Inflammatory macrophage treated with lipopolysaccharide for 1 hour (primary cell): ENCODE measurements around the gene CTNND2.
A peak's percentile ranks its signal among the peaks of the same experiment; 100 is the strongest.

Source experiments
- DNase-seq, 2 donors: peaks; one replicate each; pipeline ENCODE4 v3.0.0-alpha.2; 2020 to 2022

CTNND2 gene

DNA sequence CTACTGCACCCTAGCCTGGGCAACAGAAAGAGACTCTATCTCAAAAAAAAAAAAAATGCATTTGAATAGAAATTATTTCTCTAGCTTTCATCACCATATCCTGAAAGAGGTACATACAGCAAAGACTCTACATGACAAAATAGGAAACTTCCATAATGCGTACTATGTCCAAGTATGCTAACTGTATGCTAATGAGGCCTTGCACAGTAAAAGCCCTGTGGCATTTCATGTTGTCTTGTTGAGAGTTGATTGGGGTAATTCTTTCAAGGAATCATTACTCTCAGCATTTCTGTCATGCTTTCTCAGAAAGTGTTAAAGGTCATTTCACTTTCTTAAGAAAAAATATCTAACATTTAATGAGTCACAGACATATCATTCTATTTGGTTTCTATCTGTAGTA, 393.4 kb downstream of the CTNND2 start:
- no peak for DNase-seq

DNA sequence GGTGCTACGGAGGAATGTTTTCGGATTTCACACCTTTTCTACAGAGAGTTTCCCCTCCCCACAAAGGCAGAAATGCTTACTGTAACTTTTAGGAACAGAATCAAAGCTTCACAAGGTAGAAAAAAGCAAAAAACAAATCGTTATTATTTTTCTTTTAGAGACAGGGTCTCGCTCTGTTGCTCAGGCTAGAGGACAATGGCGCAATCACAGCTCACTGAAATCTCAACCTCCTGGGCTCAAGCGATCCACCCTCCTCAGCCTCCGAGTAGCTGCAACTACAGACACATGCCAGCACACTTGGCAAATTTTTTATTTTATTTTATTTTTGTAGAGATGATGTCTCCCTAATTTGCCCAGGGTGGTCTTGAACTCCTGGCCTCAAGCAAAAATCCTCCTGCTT, 394.5 kb downstream of the CTNND2 start:
- no peak for DNase-seq

DNA sequence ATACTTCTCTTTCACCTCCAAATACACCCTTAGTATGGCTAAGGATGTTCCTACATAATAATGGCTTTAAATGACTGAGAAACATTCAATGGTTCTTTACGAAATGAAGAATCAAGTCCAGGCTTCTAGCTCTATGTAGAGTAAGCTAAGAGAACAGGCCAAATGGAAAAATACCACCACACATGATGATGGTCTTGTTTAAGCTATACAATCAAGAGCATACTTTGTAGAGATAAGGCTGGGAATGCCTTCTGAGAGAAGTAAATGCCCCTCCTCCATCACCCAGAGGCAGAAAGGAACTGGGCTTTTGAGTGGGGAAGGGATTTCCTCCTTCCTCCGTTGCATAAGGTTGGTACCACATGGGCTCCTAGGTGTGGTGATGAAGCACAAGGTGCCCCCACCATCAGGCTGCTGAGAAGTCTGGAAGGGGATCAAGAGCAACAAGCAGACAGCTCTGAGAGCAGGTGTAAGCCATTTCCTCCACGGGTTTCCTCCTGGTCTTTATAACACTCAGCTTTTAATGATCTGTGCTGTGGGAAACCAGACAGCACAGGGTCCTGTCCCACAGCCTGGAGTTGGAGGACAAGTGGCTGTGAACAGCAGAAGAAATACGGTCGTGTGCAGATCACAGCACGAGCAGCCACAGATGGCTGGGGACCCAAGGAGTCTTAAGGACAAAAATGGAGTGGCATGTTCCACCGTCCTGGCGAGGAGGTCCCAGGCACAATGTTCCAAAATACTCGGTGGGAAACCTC, 396.9 kb downstream of the CTNND2 start:
- DNase-seq = no peak

DNA sequence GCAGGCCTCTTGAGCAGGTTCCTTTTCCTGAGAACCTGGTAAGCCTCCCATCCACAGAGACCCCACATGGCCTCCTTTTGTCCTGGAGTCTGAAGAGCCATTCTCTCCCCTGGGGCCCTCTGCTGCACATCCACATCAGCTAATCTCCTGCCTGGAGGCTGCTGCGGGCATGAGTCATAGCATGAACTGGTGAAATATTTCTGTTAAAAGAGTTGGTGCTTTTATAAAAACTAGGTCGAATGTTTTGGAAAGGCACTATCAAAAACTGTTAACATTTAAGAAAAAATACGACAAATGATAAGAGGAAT, 399.4 kb downstream of the CTNND2 start:
- no peak for DNase-seq

DNA sequence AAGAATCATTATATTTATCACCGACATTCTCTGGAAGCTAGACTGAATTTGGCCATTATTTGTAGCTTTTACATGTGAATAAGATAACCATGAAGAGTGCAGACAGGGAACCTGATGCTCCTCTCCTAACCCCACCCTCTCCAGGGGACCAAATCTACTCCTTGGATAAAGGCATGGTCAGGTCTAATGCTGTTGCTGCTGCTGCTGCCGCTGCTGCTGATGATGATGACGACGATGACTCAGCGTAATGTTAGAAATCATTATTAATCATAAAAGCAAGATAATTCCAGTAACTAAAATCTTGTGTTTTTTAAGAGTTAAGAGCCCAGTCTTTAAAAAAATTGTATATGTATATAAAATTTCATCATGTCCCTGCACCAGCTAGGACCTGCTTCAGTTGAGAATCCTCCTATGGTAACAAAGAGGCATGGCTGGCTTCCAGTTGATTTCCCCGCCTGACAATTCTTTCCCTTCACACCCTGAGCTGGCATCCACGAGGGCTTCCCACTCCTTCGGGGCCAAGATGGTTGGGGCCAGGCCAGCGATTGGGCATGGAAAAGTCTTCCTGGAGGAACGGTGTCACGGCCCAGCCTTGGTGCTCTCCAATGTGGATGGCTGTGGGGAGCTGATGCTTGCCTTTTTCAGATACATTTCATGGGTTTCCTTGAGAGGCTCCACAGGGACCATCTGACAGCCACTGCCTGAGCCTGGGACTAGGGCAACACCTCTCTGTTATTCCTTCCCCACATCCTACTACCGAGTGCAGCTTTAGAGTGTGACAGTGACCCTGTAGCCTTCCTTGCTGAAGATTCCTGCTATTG, 400.0 kb downstream of the CTNND2 start:
- no peak for DNase-seq

DNA sequence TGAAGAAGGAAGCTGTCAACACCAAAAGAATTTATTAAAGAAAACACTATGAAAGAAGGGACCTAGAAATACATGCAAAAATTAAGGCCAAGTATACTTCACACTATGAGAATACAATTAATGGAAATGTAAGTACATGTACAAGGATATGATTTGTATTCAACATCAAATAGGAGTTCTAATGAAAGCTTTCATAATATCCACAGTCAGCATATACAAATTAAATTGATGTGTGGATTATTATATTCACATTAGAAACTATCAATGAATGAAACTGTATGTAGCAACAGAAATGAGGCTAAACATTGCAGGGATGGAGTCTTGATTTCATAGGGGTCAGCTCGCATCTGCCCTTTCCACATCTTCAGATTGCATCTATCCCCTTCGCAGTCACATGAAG, 401.5 kb downstream of the CTNND2 start:
- no peak for DNase-seq

DNA sequence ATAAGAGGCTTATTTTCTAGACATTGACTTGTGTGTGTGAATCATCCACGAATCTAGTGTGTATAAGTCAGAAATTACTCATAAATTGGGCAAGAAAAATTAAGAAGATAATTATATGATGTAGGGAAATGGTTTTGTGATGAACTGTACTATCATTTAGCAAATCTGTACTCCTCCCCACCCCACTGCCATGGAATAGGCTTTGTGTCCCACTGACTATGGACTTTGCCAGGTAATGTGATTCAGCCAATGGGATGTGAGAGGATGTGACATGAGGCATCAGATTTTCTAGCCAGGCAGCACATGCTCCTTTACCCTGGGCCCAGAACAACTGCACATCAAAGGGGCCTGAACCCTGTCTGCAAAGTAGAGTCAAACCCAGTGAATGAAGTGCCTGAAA, 406.6 kb downstream of the CTNND2 start:
- DNase-seq = no peak

DNA sequence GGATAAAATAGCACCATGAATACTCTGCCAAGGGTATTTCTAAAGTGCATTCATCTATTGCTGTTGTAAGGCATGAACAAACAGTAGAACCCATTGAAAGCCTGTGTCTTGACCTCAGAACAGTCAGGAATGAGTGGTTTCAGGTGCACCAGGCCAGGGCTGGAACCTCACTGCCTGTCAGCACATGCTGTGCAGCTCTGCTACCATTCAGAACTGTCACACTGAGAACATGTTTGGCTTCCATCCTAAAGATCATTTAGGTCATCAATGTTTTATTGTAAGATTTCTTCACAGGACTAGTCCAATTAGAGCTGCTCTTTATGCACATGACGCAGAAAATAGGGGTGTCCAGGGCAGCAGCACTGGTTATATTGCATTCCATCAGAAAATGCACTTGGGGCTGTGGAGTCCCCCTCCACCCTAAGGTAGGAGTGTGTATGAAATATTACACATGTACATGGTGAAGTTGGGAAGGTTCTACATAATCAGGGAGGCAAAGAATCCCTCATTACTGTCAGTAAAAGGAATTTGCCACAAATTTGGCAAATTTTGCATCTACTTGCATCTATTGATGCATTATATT, 408.0 kb downstream of the CTNND2 start:
- DNase-seq = no peak

- peak in 1 of 2 donors; percentile 16 for DNase-seq
Measured at GRCh38 chr5:11494340-11494739, 409.9 kb downstream of the CTNND2 start.

GRCh38 chr5:11491404-11492075, 412.7 kb downstream of the CTNND2 start:
- DNase-seq = no peak

- no peak for DNase-seq
Measured at GRCh38 chr5:11483630-11484029, 420.6 kb downstream of the CTNND2 start.

DNA sequence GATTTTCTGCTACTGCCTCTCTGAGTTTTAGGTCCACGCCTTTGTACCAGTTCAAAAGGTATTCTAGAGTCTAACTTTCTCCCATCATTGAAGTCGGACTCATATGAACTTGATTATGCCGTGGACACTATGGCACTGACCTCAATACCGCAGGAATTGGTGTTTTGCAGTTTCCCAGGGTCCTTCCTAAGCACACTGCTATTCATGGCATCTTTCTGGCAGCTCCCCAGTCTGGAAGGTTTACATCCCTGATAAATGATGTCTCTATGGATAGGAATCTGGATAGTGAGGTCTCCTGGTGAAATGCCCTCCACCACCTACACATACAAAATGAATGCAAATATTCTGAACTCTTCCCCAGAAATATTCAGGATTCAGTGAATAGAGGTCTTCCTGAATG, 422.2 kb downstream of the CTNND2 start:
- DNase-seq = no peak

DNA sequence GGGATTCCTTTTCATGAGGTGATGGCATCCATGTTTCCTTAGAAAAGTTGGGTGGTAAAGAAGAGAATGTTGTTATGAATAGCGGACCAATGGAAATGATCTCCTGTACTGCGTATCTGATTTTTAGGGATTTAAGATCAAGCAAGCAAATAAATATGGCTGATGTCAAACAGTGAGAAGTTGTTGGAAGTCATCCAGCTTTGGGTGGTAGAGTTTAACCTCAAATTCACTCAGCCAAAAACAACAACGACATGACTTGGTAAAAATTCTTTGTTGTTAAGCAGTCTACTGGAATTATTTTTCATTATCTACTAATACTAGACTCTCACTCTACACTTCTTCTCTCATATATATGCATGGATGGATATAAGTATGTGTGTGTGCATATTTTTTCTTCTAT, 426.5 kb downstream of the CTNND2 start:
- no peak for DNase-seq

GRCh38 chr5:11476866-11477265, 427.4 kb downstream of the CTNND2 start:
- DNase-seq = no peak

DNA sequence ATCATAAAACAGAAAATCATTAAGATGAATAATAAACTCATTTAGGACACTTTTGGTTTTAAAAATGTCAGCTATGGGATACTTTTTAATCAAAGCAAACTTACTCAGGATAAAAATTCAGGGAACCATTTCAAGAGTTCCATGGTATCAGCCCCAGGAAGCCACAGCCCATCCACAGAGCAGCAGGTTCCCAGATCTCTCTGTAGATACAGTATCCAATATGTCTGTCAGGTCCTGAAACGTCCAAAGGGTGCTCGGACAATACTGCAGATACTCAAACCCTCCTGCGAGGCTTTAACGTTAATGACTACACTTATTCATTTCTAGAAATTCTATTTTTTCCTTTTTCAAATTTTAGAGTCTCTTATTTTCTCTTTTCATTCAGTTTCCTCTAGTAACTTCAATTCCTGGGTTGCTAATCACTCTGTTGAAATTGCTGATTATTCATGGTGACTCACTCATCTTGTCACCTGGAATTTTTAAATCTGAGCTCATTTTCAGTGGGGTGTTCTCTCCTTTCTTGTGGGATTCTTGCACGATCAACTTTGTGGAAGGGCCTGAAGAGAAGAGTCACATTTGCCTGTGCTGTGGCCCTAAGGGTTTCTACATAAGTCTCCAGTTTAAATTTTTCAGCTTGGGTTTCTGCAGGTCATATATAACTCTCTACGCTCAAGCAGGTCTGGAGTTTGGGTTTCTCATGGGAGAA, 435.8 kb downstream of the CTNND2 start:
- DNase-seq = no peak

GRCh38 chr5:11467588-11467987, 436.7 kb downstream of the CTNND2 start:
- no peak for DNase-seq

- DNase-seq = no peak
Measured at GRCh38 chr5:11459716-11460115, 444.5 kb downstream of the CTNND2 start.

GRCh38 chr5:11455505-11455904, 448.7 kb downstream of the CTNND2 start:
- no peak for DNase-seq

- no peak for DNase-seq
Measured at GRCh38 chr5:11452852-11453251, 451.4 kb downstream of the CTNND2 start.

- DNase-seq = no peak
Measured at GRCh38 chr5:11449966-11450365, 454.3 kb downstream of the CTNND2 start.

- DNase-seq = no peak
Measured at GRCh38 chr5:11449217-11449616, 455.0 kb downstream of the CTNND2 start.

DNA sequence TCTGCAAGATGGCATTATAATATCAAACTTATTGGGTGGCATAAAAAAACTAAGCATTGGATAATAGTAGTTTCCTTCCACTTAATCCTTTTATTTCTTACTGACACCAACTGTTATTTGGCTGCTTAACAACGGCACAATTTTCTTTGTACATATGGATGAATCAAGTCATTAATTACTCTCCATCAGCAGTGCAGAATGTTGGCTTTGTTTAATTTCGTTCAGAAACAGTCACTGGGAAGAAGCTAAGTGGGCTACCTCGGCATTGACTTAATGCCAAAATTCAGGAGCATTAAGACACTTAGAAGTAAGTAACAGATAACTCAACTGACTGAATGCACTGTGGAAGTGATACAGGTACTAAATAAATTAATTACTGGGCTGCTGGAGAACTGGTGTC, 460.4 kb downstream of the CTNND2 start:
- no peak for DNase-seq

- DNase-seq = no peak
Measured at GRCh38 chr5:11432116-11432515, 472.1 kb downstream of the CTNND2 start.
